ENCODE measurements around the gene CD83. TPM values are rescaled to one million over a fixed set of nuclear protein-coding genes. Genes with fewer than 3 reads are reported as not detected.

Gene CD83
- total and polyA plus RNA-seq, 2 of the 8 experiments (the other 6 are each of a cell fraction or from before 2014, with no cell fraction given): 4.6 to 8.5 TPM

- ChIA-PET POLR2A (ENCODE audit: partially characterized antibody) (no interaction called here), CTCF (ENCODE audit: partially characterized antibody) (interaction anchor here (1.4 kb wide), 2 partner anchors 36 to 169 kb away, joined by 3 read pairs; no protein-coding TSS in a partner anchor)
- H3K4me3 ChIP-seq (ENCODE audit: extremely low read depth in 1 of 4, insufficient read depth in 2 of 4, low read depth in 3 of 4, low read length in 4 of 4): no peak overlapping the region
- H3K79me1 ChIP-seq (ENCODE audit: low read depth, low read length): no peaks in the 10 kb centered on the region
- no peaks in the 10 kb centered on the region for H4K20me1 ChIP-seq (replicated peaks in 1 of 2; ENCODE audit: control insufficient read depth in 1 of 2, insufficient read depth in 2 of 2, low read length in 2 of 2)
- H2BK15ac ChIP-seq (ENCODE audit: low read length): no peak overlapping the region
- no peak overlapping the region for H3K4ac ChIP-seq (replicated peaks; ENCODE audit: insufficient read length, low read depth, low read length)
- DNase-seq (ENCODE audit: low read depth in 1 of 2, low spot score in 2 of 2): no peak
- no peak overlapping the region for H3K23ac ChIP-seq (ENCODE audit: insufficient read length)
- H3K4me2 ChIP-seq (ENCODE audit: insufficient read depth in 1 of 2, low read depth in 2 of 2, low read length in 2 of 2): no peak overlapping the region
- no peak overlapping the region for H2AK5ac ChIP-seq (ENCODE audit: low read depth, low read length)
- H2AFZ ChIP-seq (ENCODE audit: low read length): no peak overlapping the region
- H2BK120ac ChIP-seq (replicated peaks; ENCODE audit: low read depth, low read length): no peak overlapping the region
- WGBS, 2 experiments (ENCODE audit: extremely low coverage in 1 of 2, insufficient coverage in 1 of 2, insufficient read length in 1 of 2, insufficient replicate concordance in 2 of 2, low coverage in 1 of 2, low lambda C conversion rate in 2 of 2, missing lambda C conversion rate in 1 of 2): 87% methylated on average over 5 of the region's 5 CpGs; no CpG with 5 or more reads in 1 of the 2 experiments
- no peak overlapping the region for H3K18ac ChIP-seq (ENCODE audit: extremely low read depth, low read length)
- no peak overlapping the region for H3K9ac ChIP-seq (replicated peaks in 1 of 4; ENCODE audit: extremely low read depth in 1 of 4, low read depth in 3 of 4, low read length in 3 of 4)
- H3K14ac ChIP-seq (ENCODE audit: insufficient read length): no peak overlapping the region
- H3K23me2 ChIP-seq (ENCODE audit: low read depth, low read length): peaks cover 2% of the 10 kb centered on the region; the same call in 1 of the 2 replicates
- H3K56ac ChIP-seq (replicated peaks; ENCODE audit: insufficient read length, low read depth, low read length): no peak overlapping the region
- no peaks in the 10 kb centered on the region for H3K79me2 ChIP-seq (ENCODE audit: control insufficient read depth in 1 of 2, insufficient read depth in 2 of 2, low read length in 2 of 2)
- H3K36me3 ChIP-seq (ENCODE audit: control insufficient read depth in 2 of 4, insufficient read depth in 4 of 4, low read length in 3 of 4): no peaks in the 10 kb centered on the region
- no peak overlapping the region for H4K8ac ChIP-seq (ENCODE audit: extremely low read depth, insufficient read depth, low read length)
- no peak overlapping the region for H4K5ac ChIP-seq (ENCODE audit: insufficient read length, low read depth, low read length)
- H3K4me1 ChIP-seq (replicated peaks in 1 of 4; ENCODE audit: control insufficient read depth in 3 of 4, insufficient read depth in 4 of 4, low read length in 3 of 4): peaks cover 0 to 4% (median 3%) of the 10 kb centered on the region in 4 experiments; a peak in 3 of 7 replicates
- H3K27ac ChIP-seq (ENCODE audit: low read depth, low read length): no peak overlapping the region
- no peak overlapping the region for H4K91ac ChIP-seq (replicated peaks; ENCODE audit: insufficient read length, low read length)
- no peaks in the 10 kb centered on the region for H3K27me3 ChIP-seq (replicated peaks in 1 of 4; ENCODE audit: control insufficient read depth in 3 of 4, extremely low read depth in 1 of 4, insufficient read depth in 3 of 4, low read length in 3 of 4)
- no peaks in the 10 kb centered on the region for H3K9me3 ChIP-seq (ENCODE audit: insufficient read depth in 2 of 2, low read depth in 1 of 2, low read length in 1 of 2)
- no peak overlapping the region for H2BK5ac ChIP-seq (ENCODE audit: low read depth, low read length)
- no peak for FAIRE-seq
- no peak for TF ChIP-seq EP300 (IDR thresholded peaks at IDR 0.05; ENCODE audit: borderline replicate concordance in 1 of 2, low read depth in 2 of 2, low read length in 2 of 2)
- H2BK12ac ChIP-seq (ENCODE audit: low read depth, low read length): no peak overlapping the region
- no peak overlapping the region for H2BK20ac ChIP-seq (ENCODE audit: low read length)
Observed at GRCh38 chr6:14081126-14081525, 36.4 kb upstream of the CD83 start.
